Endothelial cell of umbilical vein (primary cell): ENCODE measurements around the gene CCBE1. TPM values are rescaled to one million over a fixed set of nuclear protein-coding genes. Genes with fewer than 3 reads are reported as not detected.

ENCODE experiments used
- BruUV-seq: library from RNA; stranded (reverse); fragments of 400-500 nt; replicated peaks from 2 replicates; lab custom pipeline; 2021; lab: Mats Ljungman, UMichigan
- CTCF ChIA-PET: fragments of 300-600, 350-600 bp; sonication (Branson Sonifier 250); formaldehyde crosslinking; loops from one replicate; lab custom pipeline; 2021; ENCODE audit warnings: antibody characterized with exemption, inconsistent platforms; lab: Charles Lee
- POLR2A ChIA-PET: fragments of 300-600, 350-600 bp; sonication (Branson Sonifier 250); formaldehyde crosslinking; loops from one replicate; lab custom pipeline; 2021; ENCODE audit warnings: antibody characterized with exemption, inconsistent platforms; lab: Charles Lee
- DNase-seq: peaks from one replicate; pipeline ENCODE4 v3.0.0-alpha.2; 2011; ENCODE audit warnings: low read depth, low spot score
- FAIRE-seq: peaks from 2 replicates; lab custom pipeline; 2011; peaks lifted over from hg19 to GRCh38; lab: Jason Lieb, UNC
- H2AFZ ChIP-seq: 2 replicates; pipeline ENCODE4 v1.6.0; 2012; ENCODE audit warnings: low read depth, low read length, control low read depth, inconsistent platforms
- H3K27ac ChIP-seq: 2 replicates; pipeline ENCODE4 v1.5.1; 2011; ENCODE audit warnings: low read depth, mild to moderate bottlenecking, control low read depth, low read length, moderate library complexity; ENCODE audit not compliant: insufficient read depth
- H3K27me3 ChIP-seq, 2 experiments: 2 replicates each; pipeline versions ENCODE4 v1.6.0 to v1.6.1; 2011; ENCODE audit warnings: low read length in 2 of 2, mixed read lengths in 1 of 2; ENCODE audit not compliant: control insufficient read depth in 2 of 2, insufficient read depth in 2 of 2
- H3K36me3 ChIP-seq, 2 experiments: 2 replicates in 1 of 2; 3 replicates in 1 of 2; pipeline ENCODE4 v1.5.1; 2011; ENCODE audit warnings: low read length in 2 of 2, mild to moderate bottlenecking in 1 of 2, moderate library complexity in 1 of 2; ENCODE audit not compliant: control insufficient read depth in 2 of 2, insufficient read depth in 2 of 2; ENCODE audit errors: extremely low read depth in 1 of 2
- H3K4me1 ChIP-seq: 3 replicates; pipeline ENCODE4 v1.5.1; 2011; ENCODE audit warnings: mild to moderate bottlenecking, low read length; ENCODE audit not compliant: control insufficient read depth, insufficient read depth; ENCODE audit errors: extremely low read depth
- H3K4me2 ChIP-seq: 2 replicates; pipeline ENCODE4 v1.6.1; 2011; ENCODE audit warnings: low read length, control low read depth, mixed read lengths; ENCODE audit not compliant: insufficient read depth
- H3K4me3 ChIP-seq, 3 experiments: fragments of 200-600 bp in 1 of 3; sonication (generic), shearing (Covaris generic) in 1 of 3; replicated peaks in 1 of 3; 2 replicates each; pipeline ENCODE4 v1.5.1; 2011 to 2016; ENCODE audit warnings: control low read depth in 3 of 3, low read length in 3 of 3, mild to moderate bottlenecking in 2 of 3, inconsistent platforms in 1 of 3, low read depth in 1 of 3, moderate library complexity in 1 of 3; ENCODE audit not compliant: insufficient read depth in 1 of 3
- H3K79me2 ChIP-seq: 2 replicates; pipeline ENCODE4 v1.6.0; 2012; ENCODE audit warnings: low read length, inconsistent platforms; ENCODE audit not compliant: control insufficient read depth, insufficient read depth
- H3K9ac ChIP-seq: replicated peaks from 2 replicates; pipeline ENCODE3; 2011; ENCODE audit warnings: low read length, control low read depth; ENCODE audit not compliant: insufficient read depth; ENCODE audit errors: extremely low read depth
- H3K9me1 ChIP-seq: replicated peaks from 3 replicates; pipeline ENCODE4 v1.6.0; 2011; ENCODE audit warnings: mild to moderate bottlenecking, low read length; ENCODE audit not compliant: control insufficient read depth, insufficient read depth; ENCODE audit errors: extremely low read depth
- H3K9me3 ChIP-seq: replicated peaks from 2 replicates; pipeline ENCODE4 v1.5.1; 2012; ENCODE audit warnings: low read length, inconsistent platforms; ENCODE audit not compliant: control insufficient read depth, insufficient read depth
- H4K20me1 ChIP-seq: replicated peaks from 2 replicates; pipeline ENCODE3; 2011; ENCODE audit warnings: mild to moderate bottlenecking, low read length; ENCODE audit not compliant: control insufficient read depth, insufficient read depth; ENCODE audit errors: extremely low read depth
- CTCF ChIP-seq, 2 donors: IDR thresholded peaks; 1 replicate in 1 of 2; 2 replicates in 1 of 2; pipeline ENCODE4 v1.5.1; 2011; ENCODE audit warnings: low read length in 2 of 2, mild to moderate bottlenecking in 2 of 2, moderate library complexity in 2 of 2, control low read depth in 1 of 2, inconsistent platforms in 1 of 2, low read depth in 1 of 2; ENCODE audit not compliant: insufficient read depth in 1 of 2; ENCODE audit errors: extremely low read depth in 1 of 2
- EZH2 ChIP-seq: IDR thresholded peaks from 2 replicates; pipeline ENCODE4 v1.6.1; 2012; ENCODE audit warnings: borderline replicate concordance, low read depth, mild to moderate bottlenecking, moderate library complexity, low read length, inconsistent platforms; ENCODE audit not compliant: severe bottlenecking
- FOS ChIP-seq: IDR thresholded peaks from 2 replicates; pipeline ENCODE4 v1.6.1; 2011; ENCODE audit warnings: mild to moderate bottlenecking, low read length, moderate library complexity, borderline replicate concordance; ENCODE audit not compliant: insufficient read depth
- GATA2 ChIP-seq: IDR thresholded peaks from 2 replicates; pipeline ENCODE4 v1.7.0; 2011; ENCODE audit warnings: low read depth, mild to moderate bottlenecking, moderate library complexity, mixed read lengths, low read length; ENCODE audit not compliant: insufficient read length, insufficient read depth
- JUN ChIP-seq: IDR thresholded peaks from 2 replicates; pipeline ENCODE4 v1.6.1; 2011; ENCODE audit warnings: borderline replicate concordance, low read depth; ENCODE audit not compliant: insufficient read length, insufficient read depth
- MAX ChIP-seq: IDR thresholded peaks from 2 replicates; pipeline ENCODE4 v1.6.1; 2011; ENCODE audit not compliant: insufficient read depth, insufficient read length
- MYC ChIP-seq: IDR thresholded peaks from one replicate; pipeline ENCODE4 v1.6.1; 2011; ENCODE audit warnings: mild to moderate bottlenecking, low read depth, low read length
- POLR2A ChIP-seq: IDR thresholded peaks from 2 replicates; pipeline ENCODE4 v1.6.1; 2012; ENCODE audit warnings: low read depth, mild to moderate bottlenecking, control low read depth, low read length
- POLR2AphosphoS5 ChIP-seq: IDR thresholded peaks from 2 replicates; pipeline ENCODE4 v1.6.1; 2012; ENCODE audit warnings: low read depth, mild to moderate bottlenecking, control low read depth, low read length, moderate library complexity; ENCODE audit not compliant: insufficient read depth
- dilution Hi-C: fragments of 300-500 bp; cut with MboI; formaldehyde crosslinking; loops from one replicate; pipeline ENCODE4 v1.15.0; 2019; ENCODE audit warnings: low sequenced_read_pairs; ENCODE audit not compliant: extremely low pct_ligation_motif_present
- intact Hi-C: fragments of 100-400 bp; cut with micrococcal nuclease; formaldehyde crosslinking; loops from one replicate; pipeline ENCODE4 v1.10.0; 2022
- polyA plus RNA-seq, 4 experiments: library from polyadenylated mRNA; depleted of rRNA in 3 of 4; stranded (reverse) in 3 of 4; unstranded in 1 of 4; fragments of >200 nt; gene quantifications; 2 replicates each; pipeline versions ENCODE4 v1.2.1 to v1.2.3, GENCODE V29; 2011 to 2012; ENCODE audit warnings: missing spikeins in 1 of 4
- total RNA-seq: library from RNA; stranded (reverse); gene quantifications from 2 replicates; pipeline ENCODE4 v1.2.3, GENCODE V29; 2021

Gene CCBE1
- total and polyA plus RNA-seq, 2 donors (not counting 3 experiments of a cell fraction or from before 2014, with no cell fraction given) = 0.04 TPM; not detected in 1

GRCh38 chr18:59705145-59705544 is 7.9 kb upstream of the CCBE1 start:
- intact Hi-C loops (no loop called here), dilution Hi-C loops (no loop called here)
- Histone ChIP-seq H3K4me3 (no peak overlapping the region), H3K36me3 (no peaks in the 10 kb centered on the region), H3K27me3 (no peaks in the 10 kb centered on the region), H4K20me1 (no peaks in the 10 kb centered on the region), H3K27ac (no peak overlapping the region), H3K4me1 (no peaks in the 10 kb centered on the region), H2AFZ (no peak overlapping the region), H3K9me1 (no peaks in the 10 kb centered on the region), H3K9ac (no peak overlapping the region), H3K79me2 (no peaks in the 10 kb centered on the region), H3K4me2 (no peak overlapping the region), H3K9me3 (no peaks in the 10 kb centered on the region)
- ChIA-PET CTCF (interaction anchor here (2.8 to 6.7 kb wide), 2 partner anchors 8 to 118 kb away, joined by 18 to 61 read pairs; partner anchors contain the start of gene CCBE1), POLR2A (no interaction called here)
- no peak for DNase-seq
- BruUV-seq = no TSS peak
- no peak for TF ChIP-seq POLR2AphosphoS5
- no peak for TF ChIP-seq JUN
- TF ChIP-seq MAX = no peak
- no peak for TF ChIP-seq GATA2
- TF ChIP-seq POLR2A = no peak
- no peak for TF ChIP-seq EZH2
- TF ChIP-seq CTCF (IDR thresholded peaks at IDR 0.05; ENCODE audit: extremely low read depth in 1 of 2, insufficient read depth in 1 of 2, low read depth in 1 of 2, low read length in 2 of 2) = no peak
- TF ChIP-seq FOS = no peak
- TF ChIP-seq MYC = no peak
- no peak for FAIRE-seq
